ENCODE data around the gene CD8A. TPM values are rescaled to one million over a fixed set of nuclear protein-coding genes. Genes with fewer than 3 reads are reported as not detected.
"Not testable (repeated sequence)": the region's sequence is repeated elsewhere in the genome, so short reads cannot be mapped to it uniquely, and the experiment has no call there.

The CD8A gene
- total RNA-seq = not detected

- H3K9ac ChIP-seq (ENCODE audit: low read depth in 1 of 3, low read length in 3 of 3) = no peak within 1 kb of the TSS
- peaks cover 49 to 68% (median 64%) of the 10 kb centered on the region in 3 donors for H3K27me3 ChIP-seq (ENCODE audit: control insufficient read depth in 3 of 3, insufficient read depth in 3 of 3, low read length in 3 of 3)
- no peak within 1 kb of the TSS for H3K27ac ChIP-seq (ENCODE audit: low read depth, low read length)
- peaks cover 0 to under 1% (median 0%) of the 10 kb centered on the region in 3 donors for H3K9me3 ChIP-seq (ENCODE audit: control insufficient read depth in 3 of 3, low read length in 3 of 3)
- H3K36me3 ChIP-seq (ENCODE audit: control insufficient read depth in 3 of 3, insufficient read depth in 3 of 3, low read length in 3 of 3) = no peaks in the 10 kb centered on the region
- peak within 1 kb of the TSS; percentile 27 to 29 (median 27) for H3K4me3 ChIP-seq (ENCODE audit: low read length in 3 of 3)
- H3K4me1 ChIP-seq (ENCODE audit: control insufficient read depth in 3 of 3, insufficient read depth in 3 of 3, low read length in 3 of 3) = peaks cover 15 to 28% (median 16%) of the 10 kb centered on the region in 3 donors
These were observed at the start of gene CD8A for GRCh38 chr2:86790676-86791572. TSS of gene CD8A (minus strand) at chr2:86790913. CDS start at chr2:86790825, 88 bp downstream.

DNA sequence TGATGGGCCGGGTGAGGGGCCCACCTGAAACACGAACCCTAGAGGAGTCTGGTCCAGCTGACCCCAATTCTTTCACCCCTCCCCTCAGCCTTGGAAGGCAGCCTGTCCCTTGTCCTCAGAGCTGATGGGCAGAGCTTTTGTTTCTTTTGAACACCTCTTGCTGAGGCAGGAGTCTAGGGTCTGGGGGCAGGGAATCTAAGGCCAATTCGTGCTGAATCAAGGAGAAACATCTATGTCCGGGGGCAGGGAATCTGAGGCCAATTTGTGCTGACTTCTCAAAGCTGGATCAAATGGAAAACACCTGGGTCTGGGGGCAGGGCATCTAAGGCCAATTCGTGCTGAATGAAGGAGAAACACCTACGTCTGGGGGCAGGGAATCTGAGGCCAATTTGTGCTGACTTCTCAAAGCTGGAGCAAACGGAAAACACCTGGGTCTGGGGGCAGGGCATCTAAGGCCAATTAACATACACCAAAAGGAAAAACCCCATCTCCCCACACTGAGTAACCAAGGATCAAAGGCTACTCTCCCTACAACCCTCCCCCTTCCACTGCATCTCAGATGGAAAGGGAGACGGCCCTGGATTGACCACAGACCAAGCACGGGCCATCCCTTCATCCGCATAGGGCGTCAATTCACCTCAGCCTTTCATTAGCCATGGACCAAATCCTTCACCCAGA, 49.3 kb upstream of the CD8A start:
- not testable (repeated sequence) for H3K9me3 ChIP-seq (ENCODE audit: control insufficient read depth in 3 of 3, low read length in 3 of 3); H3K27me3 ChIP-seq (ENCODE audit: control insufficient read depth in 3 of 3, insufficient read depth in 3 of 3, low read length in 3 of 3); H3K36me3 ChIP-seq (ENCODE audit: control insufficient read depth in 3 of 3, insufficient read depth in 3 of 3, low read length in 3 of 3); H3K27ac ChIP-seq (ENCODE audit: low read depth, low read length); H3K9ac ChIP-seq (ENCODE audit: low read depth in 1 of 3, low read length in 3 of 3); H3K4me1 ChIP-seq (ENCODE audit: control insufficient read depth in 3 of 3, insufficient read depth in 3 of 3, low read length in 3 of 3); H3K4me3 ChIP-seq (ENCODE audit: low read length in 3 of 3)

DNA sequence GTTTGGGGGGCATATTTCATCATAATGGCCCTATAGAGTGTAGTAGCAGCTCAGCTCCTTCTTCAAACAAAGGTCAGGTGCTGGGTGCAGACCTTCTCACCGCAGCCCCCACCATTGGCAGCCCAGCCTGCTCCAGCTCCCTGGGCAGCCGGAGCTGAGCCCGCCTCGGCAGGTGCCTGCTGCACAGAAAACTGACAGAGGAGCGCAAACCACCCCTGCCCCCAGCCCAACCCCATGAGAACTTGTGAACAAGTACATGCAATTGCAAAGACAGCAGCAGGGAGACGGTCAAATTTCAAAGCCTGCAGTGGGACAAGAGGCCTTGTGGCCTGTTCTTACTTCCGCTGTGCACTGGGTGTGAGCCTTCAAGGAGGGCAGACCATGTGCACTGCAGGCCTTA, 48.7 kb upstream of the CD8A start:
- H3K27ac ChIP-seq (ENCODE audit: low read depth, low read length); H3K36me3 ChIP-seq (ENCODE audit: control insufficient read depth in 3 of 3, insufficient read depth in 3 of 3, low read length in 3 of 3); H3K4me3 ChIP-seq (ENCODE audit: low read length in 3 of 3); H3K9me3 ChIP-seq (ENCODE audit: control insufficient read depth in 3 of 3, low read length in 3 of 3); H3K9ac ChIP-seq (ENCODE audit: low read depth in 1 of 3, low read length in 3 of 3); H3K4me1 ChIP-seq (ENCODE audit: control insufficient read depth in 3 of 3, insufficient read depth in 3 of 3, low read length in 3 of 3); H3K27me3 ChIP-seq (ENCODE audit: control insufficient read depth in 3 of 3, insufficient read depth in 3 of 3, low read length in 3 of 3): not testable (repeated sequence)

DNA sequence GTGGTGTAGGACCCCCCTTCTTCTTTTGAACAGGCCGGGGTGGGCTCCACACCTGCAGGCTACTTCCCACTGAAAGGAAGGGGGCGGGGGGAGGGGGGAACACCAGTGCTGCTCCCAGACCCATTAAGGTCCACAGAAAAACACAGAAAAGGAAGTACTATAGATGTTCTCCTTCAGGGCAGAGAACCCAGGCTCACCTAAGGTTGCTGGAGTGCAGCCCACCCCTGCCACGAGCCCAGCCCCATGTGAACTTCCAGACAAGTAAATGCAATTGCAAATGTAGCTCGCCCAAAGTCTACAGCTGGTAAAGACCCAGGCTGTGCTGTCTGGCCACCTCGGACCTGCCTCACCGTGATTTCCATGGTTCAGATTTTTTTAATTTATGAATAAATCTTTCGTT, 47.0 kb upstream of the CD8A start:
- H3K27me3 ChIP-seq (ENCODE audit: control insufficient read depth in 3 of 3, insufficient read depth in 3 of 3, low read length in 3 of 3); H3K4me1 ChIP-seq (ENCODE audit: control insufficient read depth in 3 of 3, insufficient read depth in 3 of 3, low read length in 3 of 3); H3K9ac ChIP-seq (ENCODE audit: low read depth in 1 of 3, low read length in 3 of 3); H3K4me3 ChIP-seq (ENCODE audit: low read length in 3 of 3); H3K9me3 ChIP-seq (ENCODE audit: control insufficient read depth in 3 of 3, low read length in 3 of 3); H3K36me3 ChIP-seq (ENCODE audit: control insufficient read depth in 3 of 3, insufficient read depth in 3 of 3, low read length in 3 of 3): not testable (repeated sequence)
- peak overlapping the region; percentile 54 for H3K27ac ChIP-seq (ENCODE audit: low read depth, low read length)

DNA sequence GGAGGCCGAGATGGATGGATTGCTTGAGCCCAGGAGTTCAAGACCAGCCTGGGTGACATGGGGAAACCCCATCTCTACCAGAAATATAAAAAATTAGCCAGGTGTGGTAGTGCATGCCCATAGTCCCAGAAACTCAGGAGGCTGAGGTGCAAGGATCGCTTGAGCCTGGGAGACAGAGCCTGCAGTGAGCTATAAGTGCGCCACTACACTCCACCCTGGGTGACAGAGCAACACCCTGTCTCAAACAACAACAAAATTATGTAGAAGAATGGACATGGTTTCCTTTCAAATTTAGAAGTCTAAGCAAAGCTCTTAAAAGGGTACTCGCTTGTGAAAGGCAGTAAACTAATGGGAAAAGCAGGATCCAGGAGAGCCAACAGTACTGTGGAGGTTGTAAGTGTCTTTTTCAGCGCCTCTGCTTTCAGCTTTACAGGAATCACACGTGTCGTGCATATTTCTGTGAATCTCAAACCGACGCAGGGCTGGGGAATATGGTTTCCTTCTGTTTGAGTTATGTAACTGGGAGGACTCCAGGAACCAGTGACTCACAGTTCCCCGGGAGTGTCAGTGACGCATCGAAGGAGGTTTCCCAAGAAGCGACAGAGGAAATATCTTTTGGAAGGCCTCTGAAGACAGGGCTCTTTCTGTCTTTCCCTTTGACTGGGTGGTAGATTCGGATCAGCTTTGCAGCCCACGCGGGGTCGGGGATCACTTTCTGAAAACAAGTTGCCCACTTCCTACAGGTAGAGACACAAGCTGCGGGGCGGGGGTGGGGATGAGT, 46.4 kb upstream of the CD8A start:
- H3K4me3 ChIP-seq (ENCODE audit: low read length in 3 of 3) = peak overlapping the region in 2 of 3 donors; percentile 41 to 45
- H3K27ac ChIP-seq (ENCODE audit: low read depth, low read length) = peak overlapping the region; percentile 54

DNA sequence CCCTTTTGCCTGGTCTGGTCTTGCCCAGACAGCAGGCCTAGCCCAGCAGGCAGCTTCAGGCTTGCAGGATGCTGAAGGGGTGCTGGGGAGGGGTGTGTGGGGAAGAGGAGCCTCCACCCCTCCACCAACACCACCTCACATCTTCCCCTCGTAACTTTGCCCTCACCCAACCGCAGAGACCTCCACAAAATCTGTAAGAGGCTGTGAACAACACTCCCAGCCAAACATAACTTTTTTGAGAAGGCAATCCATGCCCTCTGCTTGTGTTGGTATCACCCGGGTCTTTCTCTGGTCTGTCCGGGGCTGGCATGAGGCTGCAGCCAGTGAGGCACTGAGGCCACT, 44.8 kb upstream of the CD8A start:
- H3K9ac ChIP-seq (ENCODE audit: low read depth in 1 of 3, low read length in 3 of 3); H3K4me3 ChIP-seq (ENCODE audit: low read length in 3 of 3); H3K36me3 ChIP-seq (ENCODE audit: control insufficient read depth in 3 of 3, insufficient read depth in 3 of 3, low read length in 3 of 3); H3K27ac ChIP-seq (ENCODE audit: low read depth, low read length); H3K4me1 ChIP-seq (ENCODE audit: control insufficient read depth in 3 of 3, insufficient read depth in 3 of 3, low read length in 3 of 3); H3K27me3 ChIP-seq (ENCODE audit: control insufficient read depth in 3 of 3, insufficient read depth in 3 of 3, low read length in 3 of 3); H3K9me3 ChIP-seq (ENCODE audit: control insufficient read depth in 3 of 3, low read length in 3 of 3): not testable (repeated sequence)

More for the DNA sequence above, 46.4 kb upstream of the CD8A start:
- H3K9ac ChIP-seq (ENCODE audit: low read depth in 1 of 3, low read length in 3 of 3) = peak overlapping the region in 2 of 3 donors; percentile 12 to 25
- H3K9me3 ChIP-seq (ENCODE audit: control insufficient read depth in 3 of 3, low read length in 3 of 3); H3K4me1 ChIP-seq (ENCODE audit: control insufficient read depth in 3 of 3, insufficient read depth in 3 of 3, low read length in 3 of 3); H3K36me3 ChIP-seq (ENCODE audit: control insufficient read depth in 3 of 3, insufficient read depth in 3 of 3, low read length in 3 of 3); H3K27me3 ChIP-seq (ENCODE audit: control insufficient read depth in 3 of 3, insufficient read depth in 3 of 3, low read length in 3 of 3): not testable (repeated sequence)

DNA sequence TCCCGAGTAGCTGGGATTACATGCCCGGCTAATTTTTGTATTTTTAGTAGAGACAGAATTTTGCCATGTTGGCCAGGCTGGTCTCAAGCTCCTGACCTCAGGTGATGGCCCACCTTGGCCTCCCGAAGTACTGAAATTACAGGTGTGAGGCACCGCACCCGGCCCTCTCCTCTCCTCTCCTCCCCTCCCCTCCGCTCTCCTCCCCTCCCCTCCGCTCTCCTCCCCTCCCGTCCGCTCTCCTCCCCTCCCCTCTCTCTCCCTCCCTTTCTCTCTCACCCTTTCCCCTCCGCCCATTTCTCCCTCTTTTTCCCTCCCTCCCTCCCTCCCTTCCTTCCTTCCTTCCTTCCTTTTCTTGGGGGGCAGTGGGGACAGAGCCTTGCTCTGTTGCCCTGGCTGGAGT, 42.6 kb upstream of the CD8A start:
- Histone ChIP-seq H3K36me3 (ENCODE audit: control insufficient read depth in 3 of 3, insufficient read depth in 3 of 3, low read length in 3 of 3) (no peaks in the 10 kb centered on the region), H3K9me3 (ENCODE audit: control insufficient read depth in 3 of 3, low read length in 3 of 3) (no peaks in the 10 kb centered on the region), H3K4me3 (ENCODE audit: low read length in 3 of 3) (no peak overlapping the region), H3K27ac (ENCODE audit: low read depth, low read length) (no peak overlapping the region), H3K27me3 (ENCODE audit: control insufficient read depth in 3 of 3, insufficient read depth in 3 of 3, low read length in 3 of 3) (no peaks in the 10 kb centered on the region), H3K4me1 (ENCODE audit: control insufficient read depth in 3 of 3, insufficient read depth in 3 of 3, low read length in 3 of 3) (peaks cover 0 to 4% (median 0%) of the 10 kb centered on the region in 3 donors), H3K9ac (ENCODE audit: low read depth in 1 of 3, low read length in 3 of 3) (no peak overlapping the region)

DNA sequence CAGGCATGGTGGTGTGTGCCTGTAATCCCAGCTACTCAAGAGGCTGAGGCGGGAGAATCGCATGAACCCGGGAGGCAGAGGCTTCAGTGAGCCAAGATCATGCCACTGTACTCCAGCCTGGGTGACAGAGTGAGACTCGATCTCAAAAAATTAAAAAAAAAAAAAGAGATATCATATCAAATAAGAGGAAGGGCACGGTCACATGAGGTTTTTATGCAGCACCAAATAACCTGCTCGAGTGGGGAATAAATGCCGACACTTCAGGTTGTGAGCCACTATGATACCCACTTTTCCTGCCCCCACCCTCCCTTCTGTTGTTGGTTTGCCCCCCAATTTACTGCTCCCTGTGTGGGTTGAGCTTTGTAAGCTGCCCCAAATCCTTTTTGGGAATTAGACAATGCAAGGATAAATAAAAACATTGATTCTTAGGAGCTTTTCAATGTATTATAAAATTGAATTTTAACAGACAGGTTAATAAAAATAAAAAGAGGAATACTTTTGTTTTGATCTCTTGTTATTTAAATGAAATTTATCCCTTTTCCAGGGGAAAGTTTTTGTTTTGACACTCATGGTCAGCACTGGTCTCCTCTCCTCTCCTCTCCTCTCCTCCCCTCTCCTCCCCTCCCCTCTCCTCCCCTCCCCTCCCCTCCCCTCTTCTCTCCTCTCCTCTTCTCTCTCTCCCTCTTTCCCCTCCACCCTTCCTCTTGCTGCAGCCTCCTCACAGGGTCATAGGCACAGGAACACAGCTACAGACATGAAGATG, 41.8 kb upstream of the CD8A start:
- Histone ChIP-seq H3K4me3 (ENCODE audit: low read length in 3 of 3) (no peak overlapping the region), H3K27ac (ENCODE audit: low read depth, low read length) (no peak overlapping the region), H3K9me3 (ENCODE audit: control insufficient read depth in 3 of 3, low read length in 3 of 3) (no peaks in the 10 kb centered on the region), H3K4me1 (ENCODE audit: control insufficient read depth in 3 of 3, insufficient read depth in 3 of 3, low read length in 3 of 3) (peaks cover 0 to 4% (median 0%) of the 10 kb centered on the region in 3 donors), H3K27me3 (ENCODE audit: control insufficient read depth in 3 of 3, insufficient read depth in 3 of 3, low read length in 3 of 3) (no peaks in the 10 kb centered on the region), H3K36me3 (ENCODE audit: control insufficient read depth in 3 of 3, insufficient read depth in 3 of 3, low read length in 3 of 3) (no peaks in the 10 kb centered on the region), H3K9ac (ENCODE audit: low read depth in 1 of 3, low read length in 3 of 3) (no peak overlapping the region)

- Histone ChIP-seq H3K36me3 (ENCODE audit: control insufficient read depth in 3 of 3, insufficient read depth in 3 of 3, low read length in 3 of 3) (no peaks in the 10 kb centered on the region), H3K9ac (ENCODE audit: low read depth in 1 of 3, low read length in 3 of 3) (no peak overlapping the region), H3K9me3 (ENCODE audit: control insufficient read depth in 3 of 3, low read length in 3 of 3) (no peaks in the 10 kb centered on the region), H3K4me3 (ENCODE audit: low read length in 3 of 3) (no peak overlapping the region), H3K27me3 (ENCODE audit: control insufficient read depth in 3 of 3, insufficient read depth in 3 of 3, low read length in 3 of 3) (no peaks in the 10 kb centered on the region), H3K27ac (ENCODE audit: low read depth, low read length) (no peak overlapping the region), H3K4me1 (ENCODE audit: control insufficient read depth in 3 of 3, insufficient read depth in 3 of 3, low read length in 3 of 3) (no peaks in the 10 kb centered on the region)
These were observed 40.8 kb upstream of the CD8A start for GRCh38 chr2:86831537-86831936.

All from skeletal muscle tissue (tissue), 4 donors.